ENCODE measurements around the gene AGRN.

- TF ChIP-seq POLR2A (IDR thresholded peaks at IDR 0.05) (no peak), CTCF (IDR thresholded peaks at IDR 0.05) (no peak)
These were observed 41.9 kb downstream of the AGRN start for GRCh38 chr1:1061682-1062345.

Data from Peyer's patch (tissue), 4 donors.